Naive thymus-derived CD4-positive, alpha-beta T cell (primary cell): ENCODE data around the gene FAM118A. TPM values are rescaled to one million over a fixed set of nuclear protein-coding genes. Genes with fewer than 3 reads are reported as not detected.
A peak's percentile ranks its signal among the peaks of the same experiment; 100 is the strongest.

Source experiments
- ATAC-seq: fragments of 150-1000 bp; cut with Tn5 transposase; 2 replicates; pipeline ENCODE4 v1.10.0; 2021; ENCODE audit warnings: mild to moderate bottlenecking, moderate library complexity
- CTCF ChIA-PET: fragments of 350-600 bp; sonication (Branson Sonifier 250); formaldehyde crosslinking; loops from one replicate; lab custom pipeline; 2021; ENCODE audit warnings: antibody characterized with exemption; lab: Charles Lee
- POLR2A ChIA-PET: fragments of 350-600 bp; sonication (Branson Sonifier 250); formaldehyde crosslinking; loops from one replicate; lab custom pipeline; 2021; ENCODE audit warnings: antibody characterized with exemption, inconsistent platforms; lab: Charles Lee
- DNase-seq, 9 donors: peaks; one replicate each; pipeline versions ENCODE4 v3.0.0 to v3.0.0-alpha.2; 2020 to 2022; ENCODE audit warnings: mixed read lengths in 1 of 9
- H3K27ac ChIP-seq: one replicate; pipeline ENCODE4 v1.7.0; 2013; ENCODE audit warnings: mild to moderate bottlenecking, low read depth, low read length, moderate library complexity
- H3K27me3 ChIP-seq, 2 donors: one replicate each; pipeline ENCODE4 v1.7.0; 2013; ENCODE audit warnings: low read length in 2 of 2, mild to moderate bottlenecking in 2 of 2, moderate library complexity in 2 of 2; ENCODE audit not compliant: control insufficient read depth in 2 of 2, insufficient read depth in 2 of 2
- H3K36me3 ChIP-seq, 3 experiments: 1 replicate in 2 of 3; 2 replicates in 1 of 3; pipeline ENCODE4 v1.7.0; 2013; ENCODE audit warnings: low read length in 3 of 3, mild to moderate bottlenecking in 3 of 3, moderate library complexity in 1 of 3; ENCODE audit not compliant: insufficient read depth in 3 of 3, control insufficient read depth in 2 of 3
- H3K4me1 ChIP-seq, 2 donors: one replicate each; pipeline ENCODE4 v1.7.0; 2013; ENCODE audit warnings: low read length in 2 of 2, mild to moderate bottlenecking in 2 of 2, moderate library complexity in 1 of 2; ENCODE audit not compliant: control insufficient read depth in 2 of 2, insufficient read depth in 2 of 2
- H3K4me3 ChIP-seq: 2 replicates; pipeline ENCODE4 v1.7.0; 2013; ENCODE audit warnings: mild to moderate bottlenecking, low read length
- H3K9me3 ChIP-seq, 3 experiments: 1 replicate in 2 of 3; 2 replicates in 1 of 3; pipeline ENCODE4 v1.7.0; 2013; ENCODE audit warnings: low read length in 3 of 3; ENCODE audit not compliant: control insufficient read depth in 2 of 3
- H3K27ac Mint-ChIP-seq, 9 donors: one replicate each; pipeline ENCODE4 v1.8.0; 2020 to 2022; ENCODE audit warnings: mixed read lengths in 9 of 9, mild to moderate bottlenecking in 8 of 9, moderate library complexity in 5 of 9, inconsistent platforms in 2 of 9
- H3K27me3 Mint-ChIP-seq, 5 donors: one replicate each; pipeline ENCODE4 v1.8.0; 2021 to 2022; ENCODE audit warnings: mixed read lengths in 5 of 5, mild to moderate bottlenecking in 1 of 5
- H3K36me3 Mint-ChIP-seq, 5 donors: one replicate each; pipeline ENCODE4 v1.8.0; 2020 to 2022; ENCODE audit warnings: mixed read lengths in 5 of 5, mild to moderate bottlenecking in 3 of 5, inconsistent platforms in 1 of 5
- H3K4me1 Mint-ChIP-seq, 7 donors: one replicate each; pipeline ENCODE4 v1.8.0; 2020 to 2022; ENCODE audit warnings: mixed read lengths in 7 of 7, mild to moderate bottlenecking in 3 of 7, inconsistent platforms in 1 of 7
- H3K4me3 Mint-ChIP-seq, 10 donors: one replicate each; pipeline ENCODE4 v1.8.0; 2020 to 2022; ENCODE audit warnings: mild to moderate bottlenecking in 10 of 10, mixed read lengths in 10 of 10, moderate library complexity in 6 of 10, inconsistent platforms in 2 of 10
- H3K9me3 Mint-ChIP-seq, 11 donors: one replicate each; pipeline ENCODE4 v1.8.0; 2020 to 2022; ENCODE audit warnings: mixed read lengths in 11 of 11, mild to moderate bottlenecking in 4 of 11, inconsistent platforms in 1 of 11, moderate library complexity in 1 of 11
- intact Hi-C, 2 donors: fragments of 100-400 bp; cut with micrococcal nuclease; formaldehyde crosslinking; loops; one replicate each; pipeline ENCODE4 v1.15.1; 2023
- polyA plus RNA-seq, 2 donors: library from polyadenylated mRNA; unstranded; fragments of 300-500 nt; fragmentation: Illumina TruSeq; gene quantifications; one replicate each; pipeline ENCODE4 v1.2.3, GENCODE V29; 2021
- total RNA-seq, 6 experiments: library from RNA in 5 of 6; stranded (reverse) in 5 of 6; gene quantifications; 1 replicate in 5 of 6; 2 replicates in 1 of 6; pipeline ENCODE4 v1.2.3 and lab custom pipeline; 2021 to 2026

FAM118A gene
- total and polyA plus RNA-seq, 7 experiments from 2014 or later, result 54.0 to 216 (median 109) TPM

GRCh38 chr22:45280587-45280980, 29.1 kb upstream of the FAM118A start:
- Histone ChIP-seq H3K36me3 (no peaks in the 10 kb centered on the region), H3K27me3 (no peaks in the 10 kb centered on the region), H3K4me3 (no peak overlapping the region), H3K9me3 (no peaks in the 10 kb centered on the region), H3K4me1 (peaks cover 3 to 12% of the 10 kb centered on the region in 2 donors), H3K27ac (no peak overlapping the region)
- no peak for DNase-seq
- Mint-ChIP-seq H3K4me1 (peaks cover 6 to 21% (median 16%) of the 10 kb centered on the region in 7 donors), H3K9me3 (peaks cover 0 to 1% (median 0%) of the 10 kb centered on the region in 11 donors), H3K36me3 (no peaks in the 10 kb centered on the region), H3K27ac (peak overlapping the region in 2 of 9 donors; percentile 21 to 75), H3K27me3 (peaks cover 4 to 30% (median 10%) of the 10 kb centered on the region in 5 donors), H3K4me3 (peak overlapping the region in 1 of 10 donors; percentile 4)
- no peak for ATAC-seq
- intact Hi-C loops, result loop anchor here in 1 of 2 donors (5.0 kb wide), 1 partner anchor 37 kb away; no protein-coding TSS in a partner anchor
- CTCF ChIA-PET, result no interaction called here
- POLR2A ChIA-PET, result interaction anchor here (0.6 kb wide), 1 partner anchor 65 kb away, joined by 4 read pairs; no protein-coding TSS in a partner anchor

GRCh38 chr22:45281010-45281409, 28.7 kb upstream of the FAM118A start:
- Histone ChIP-seq H3K9me3 (no peaks in the 10 kb centered on the region), H3K4me3 (no peak overlapping the region), H3K36me3 (no peaks in the 10 kb centered on the region), H3K27ac (no peak overlapping the region), H3K4me1 (peaks cover 3 to 12% of the 10 kb centered on the region in 2 donors), H3K27me3 (no peaks in the 10 kb centered on the region)
- H3K4me1 Mint-ChIP-seq, result peaks cover 6 to 21% (median 16%) of the 10 kb centered on the region in 7 donors
- DNase-seq, result no peak
- H3K4me3 Mint-ChIP-seq, result peak overlapping the region in 1 of 10 donors; percentile 4
- H3K36me3 Mint-ChIP-seq, result no peaks in the 10 kb centered on the region
- no peak for ATAC-seq
- ChIA-PET CTCF (interaction anchor here (0.7 kb wide), 1 partner anchor 55 kb away, joined by 3 read pairs; no protein-coding TSS in a partner anchor), POLR2A (interaction anchor here (0.6 kb wide), 1 partner anchor 65 kb away, joined by 4 read pairs; no protein-coding TSS in a partner anchor)
- intact Hi-C loops, result loop anchor here in 1 of 2 donors (5.0 kb wide), 1 partner anchor 36 kb away; no protein-coding TSS in a partner anchor
- H3K27ac Mint-ChIP-seq, result peak overlapping the region in 3 of 9 donors; percentile 21 to 75 (median 51)
- peaks cover 0 to 1% (median 0%) of the 10 kb centered on the region in 11 donors for H3K9me3 Mint-ChIP-seq
- peaks cover 4 to 34% (median 10%) of the 10 kb centered on the region in 5 donors for H3K27me3 Mint-ChIP-seq

DNA sequence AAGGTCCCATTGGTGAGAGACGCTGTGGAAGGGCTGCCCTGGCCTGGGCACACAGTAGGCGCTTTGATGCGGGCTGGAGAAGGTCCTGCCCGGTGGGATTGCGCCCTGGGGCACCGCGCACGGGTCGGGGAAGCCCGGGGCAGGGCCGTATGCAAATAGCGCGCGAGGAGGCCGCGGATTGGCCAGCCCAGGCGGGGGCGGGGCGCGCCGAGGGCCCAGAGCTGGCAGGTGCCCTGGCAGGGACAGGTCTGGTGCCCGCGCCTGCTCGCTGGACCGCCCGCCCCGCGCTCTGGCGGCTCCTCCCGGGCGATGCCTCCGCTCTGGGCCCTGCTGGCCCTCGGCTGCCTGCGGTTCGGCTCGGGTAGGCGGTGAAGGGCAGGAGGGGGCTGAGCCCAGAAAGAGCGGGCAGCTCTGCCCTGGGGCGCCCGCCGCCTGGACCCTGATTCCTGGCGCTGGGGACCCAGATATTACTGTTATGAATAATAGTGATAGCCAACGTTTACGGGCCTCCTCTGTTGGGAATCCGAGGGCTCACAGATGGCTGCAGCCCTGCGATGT, 24.9 kb upstream of the FAM118A start, which contains the start of gene UPK3A:
TSS of gene UPK3A (plus strand) at position 245 of the 558 bp plus-strand sequence. CDS start at position 310, 65 bp downstream.
- Mint-ChIP-seq H3K27ac (peak within 1 kb of the TSS in 1 of 9 donors; percentile 60), H3K9me3 (peaks cover 0 to 1% (median 0%) of the 10 kb centered on the region in 11 donors), H3K27me3 (peaks cover 4 to 43% (median 10%) of the 10 kb centered on the region in 5 donors), H3K4me3 (peak within 1 kb of the TSS; percentile 9 to 64 (median 50)), H3K36me3 (no peaks in the 10 kb centered on the region), H3K4me1 (peaks cover 4 to 16% (median 13%) of the 10 kb centered on the region in 7 donors)
- intact Hi-C loops, result loop anchor here in 1 of 2 donors (5.0 kb wide), 1 partner anchor 33 kb away; no protein-coding TSS in a partner anchor
- ATAC-seq (peak; percentile 98), DNase-seq (peak; percentile 43 to 65 (median 58))
- ChIA-PET CTCF (no interaction called here), POLR2A (interaction anchor here (0.6 kb wide), 1 partner anchor 57 kb away, joined by 3 read pairs; no protein-coding TSS in a partner anchor)
- H3K4me3 ChIP-seq, result peak within 1 kb of the TSS; percentile 46
- peaks cover 3 to 10% of the 10 kb centered on the region in 2 donors for H3K4me1 ChIP-seq
- no peak within 1 kb of the TSS for H3K27ac ChIP-seq
- H3K36me3 ChIP-seq, result no peaks in the 10 kb centered on the region
- no peaks in the 10 kb centered on the region for H3K27me3 ChIP-seq
- no peaks in the 10 kb centered on the region for H3K9me3 ChIP-seq

GRCh38 chr22:45285263-45286058, 24.3 kb upstream of the FAM118A start:
- Histone ChIP-seq H3K9me3 (no peaks in the 10 kb centered on the region), H3K4me1 (peaks cover 3 to 5% of the 10 kb centered on the region in 2 donors), H3K27ac (no peak overlapping the region), H3K36me3 (no peaks in the 10 kb centered on the region), H3K4me3 (no peak overlapping the region), H3K27me3 (no peaks in the 10 kb centered on the region)
- Mint-ChIP-seq H3K27ac (peak overlapping the region in 1 of 9 donors; percentile 60), H3K36me3 (no peaks in the 10 kb centered on the region), H3K27me3 (peaks cover 4 to 43% (median 10%) of the 10 kb centered on the region in 5 donors), H3K4me3 (peak overlapping the region in 7 of 10 donors; percentile 4 to 25 (median 19)), H3K4me1 (peaks cover 0 to 12% (median 8%) of the 10 kb centered on the region in 7 donors), H3K9me3 (peaks cover 0 to 1% (median 0%) of the 10 kb centered on the region in 11 donors)
- ATAC-seq (no peak), DNase-seq (no peak)
- POLR2A ChIA-PET, result interaction anchor here (0.6 kb wide), 1 partner anchor 56 kb away, joined by 3 read pairs; no protein-coding TSS in a partner anchor
- intact Hi-C loops, result no loop called here
- CTCF ChIA-PET, result no interaction called here

GRCh38 chr22:45286854-45287551, 22.7 kb upstream of the FAM118A start:
- ChIA-PET CTCF (no interaction called here), POLR2A (interaction anchor here (1.0 kb wide), 1 partner anchor 21 kb away, joined by 3 read pairs; no protein-coding TSS in a partner anchor)
- Histone ChIP-seq H3K27me3 (no peaks in the 10 kb centered on the region), H3K36me3 (no peaks in the 10 kb centered on the region), H3K27ac (no peak overlapping the region), H3K4me3 (no peak overlapping the region), H3K9me3 (no peaks in the 10 kb centered on the region), H3K4me1 (peaks cover 5 to 9% of the 10 kb centered on the region in 2 donors)
- ATAC-seq, result no peak
- Mint-ChIP-seq H3K4me1 (peaks cover 0 to 5% (median 3%) of the 10 kb centered on the region in 7 donors), H3K4me3 (no peak overlapping the region), H3K36me3 (no peaks in the 10 kb centered on the region), H3K27me3 (peaks cover 4 to 40% (median 7%) of the 10 kb centered on the region in 5 donors), H3K9me3 (no peaks in the 10 kb centered on the region), H3K27ac (no peak overlapping the region)
- intact Hi-C loops, result no loop called here
- DNase-seq, result no peak
